Measurements from ENCODE around the gene ADISSP.
A peak's percentile ranks its signal among the peaks of the same experiment; 100 is the strongest.

Gene ADISSP

DNA sequence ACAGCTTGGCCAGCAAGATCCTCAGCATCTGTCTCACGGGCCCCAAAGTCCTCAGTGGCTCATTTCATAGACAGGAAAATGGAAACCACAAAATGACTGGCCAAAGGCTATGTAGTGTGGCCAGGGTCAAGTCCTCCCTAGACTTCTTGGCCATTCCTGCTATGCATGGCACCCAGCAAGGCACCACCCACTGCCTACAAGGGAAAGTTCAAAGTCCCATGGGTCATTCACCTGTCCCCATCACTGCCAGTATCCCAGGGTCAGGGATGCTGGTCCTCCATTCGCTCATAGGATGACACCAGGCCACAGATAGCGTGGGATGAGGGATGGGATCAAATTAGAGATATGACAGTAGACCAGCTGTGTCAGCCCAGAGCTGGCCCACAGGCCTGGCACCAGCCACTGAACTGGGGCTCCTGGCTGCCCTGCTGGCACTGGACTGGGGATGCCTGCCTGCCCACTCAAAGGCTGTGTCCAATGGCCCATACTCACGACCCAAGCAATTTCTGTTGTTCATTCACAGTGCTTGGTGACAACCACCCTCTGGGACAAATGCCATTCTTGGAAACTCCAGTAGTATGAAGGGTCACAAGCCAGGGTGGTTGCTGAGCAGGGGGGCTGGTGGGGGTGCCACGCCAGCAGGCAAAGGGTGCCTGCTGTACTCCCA is 11.6 kb downstream of the ADISSP start:
- DNase-seq (ENCODE audit: low read depth in 4 of 4, low spot score in 1 of 4): no peak

DNA sequence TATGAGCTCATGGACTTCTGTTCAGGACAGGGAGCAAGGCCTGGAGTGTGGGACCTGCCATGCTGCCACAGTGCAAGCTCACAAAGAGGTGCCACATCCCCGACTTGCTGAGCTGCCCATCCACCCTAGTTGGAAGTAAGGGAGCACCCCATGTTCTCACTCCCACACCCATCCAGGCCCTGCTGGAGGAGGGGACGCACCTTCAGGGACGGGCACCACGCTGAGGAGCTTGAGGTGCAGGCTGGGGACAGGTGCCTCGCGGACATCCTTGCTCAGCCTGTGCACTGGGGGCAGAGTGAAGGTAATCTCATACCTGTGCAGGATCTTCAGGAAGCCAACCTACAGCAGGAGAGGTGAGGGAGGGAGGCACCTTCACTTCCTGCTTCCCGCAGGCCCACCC is 12.3 kb downstream of the ADISSP start:
- DNase-seq (ENCODE audit: low read depth in 4 of 4, low spot score in 1 of 4): no peak

DNA sequence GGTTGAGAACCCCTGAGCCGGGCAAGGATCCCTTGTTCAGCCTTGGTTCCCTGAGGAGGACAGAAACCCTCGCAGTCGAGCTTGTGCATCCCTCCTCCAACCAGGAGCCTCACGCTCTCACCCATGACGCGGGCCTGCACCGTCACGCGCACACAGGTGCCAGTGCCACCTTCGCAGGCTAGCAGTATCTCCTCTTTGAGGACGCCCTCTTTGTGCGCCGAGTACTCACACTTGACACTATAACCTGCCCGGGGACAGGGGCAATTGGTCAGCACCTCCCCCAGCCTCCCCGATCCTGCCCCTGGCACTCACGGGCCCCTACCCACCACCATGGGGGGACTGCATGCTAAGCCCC is 13.3 kb downstream of the ADISSP start:
- no peak for DNase-seq (ENCODE audit: low read depth in 4 of 4, low spot score in 1 of 4)

DNA sequence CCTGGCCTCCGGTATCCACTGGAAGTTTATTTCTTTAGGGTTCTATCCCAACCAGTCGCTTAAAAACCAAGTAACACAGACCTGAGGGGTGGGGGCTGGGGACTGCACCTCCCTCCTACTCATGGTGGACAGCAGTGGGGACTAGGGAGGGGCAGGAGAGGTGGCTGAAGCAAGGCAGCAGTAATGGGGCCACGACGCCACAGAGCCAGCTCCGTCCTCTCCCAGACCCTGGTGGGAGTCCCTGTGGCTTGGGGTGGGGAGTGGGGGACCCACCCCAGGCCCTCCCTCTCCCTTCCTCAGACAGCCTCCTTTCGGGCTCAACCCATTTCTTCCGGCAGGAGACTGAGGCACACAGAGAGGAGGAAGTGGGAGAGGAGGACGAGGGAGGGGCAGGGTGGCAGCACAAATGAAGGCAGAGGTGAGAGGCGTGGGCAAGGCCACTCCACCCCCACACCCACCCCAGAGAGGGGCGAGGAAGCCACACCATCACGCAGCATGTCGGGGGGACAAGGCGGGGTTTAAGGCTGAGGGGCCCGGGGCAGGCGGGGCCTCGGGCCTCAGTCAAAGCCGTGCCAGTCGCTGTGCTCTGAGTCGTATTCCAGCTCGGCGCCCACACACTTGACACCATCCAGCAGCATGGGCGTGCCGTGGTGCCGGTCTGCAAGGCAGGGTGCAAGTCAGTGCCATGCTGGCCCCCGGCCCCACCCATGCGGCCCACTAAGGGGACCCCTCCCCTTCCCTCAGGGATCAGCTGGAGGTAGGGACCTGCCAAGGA is 13.9 kb downstream of the ADISSP start:
- no peak for DNase-seq (ENCODE audit: low read depth in 4 of 4, low spot score in 1 of 4)

DNA sequence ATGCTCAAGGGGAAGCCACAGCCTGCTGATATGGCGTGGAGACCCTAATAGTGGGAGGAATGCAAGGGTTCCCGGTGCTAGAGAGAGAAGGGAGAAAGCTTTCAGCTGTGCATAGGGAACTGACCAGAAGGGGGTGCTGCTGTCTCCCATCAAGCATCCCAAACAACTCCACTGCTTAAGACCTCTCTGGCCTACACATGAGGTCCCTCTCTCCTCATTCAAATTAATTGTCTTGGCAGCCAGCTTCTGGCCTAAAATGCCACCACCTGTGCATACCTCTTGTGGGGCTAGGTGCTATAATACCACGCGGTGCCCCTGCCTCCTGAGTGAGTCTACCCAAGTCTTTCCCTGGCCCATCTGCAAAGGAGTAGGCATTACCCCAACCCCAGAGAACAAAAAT is 14.5 kb downstream of the ADISSP start:
- peak in 1 of 4 experiments; percentile 44 for DNase-seq (ENCODE audit: low read depth in 4 of 4, low spot score in 1 of 4)

DNA sequence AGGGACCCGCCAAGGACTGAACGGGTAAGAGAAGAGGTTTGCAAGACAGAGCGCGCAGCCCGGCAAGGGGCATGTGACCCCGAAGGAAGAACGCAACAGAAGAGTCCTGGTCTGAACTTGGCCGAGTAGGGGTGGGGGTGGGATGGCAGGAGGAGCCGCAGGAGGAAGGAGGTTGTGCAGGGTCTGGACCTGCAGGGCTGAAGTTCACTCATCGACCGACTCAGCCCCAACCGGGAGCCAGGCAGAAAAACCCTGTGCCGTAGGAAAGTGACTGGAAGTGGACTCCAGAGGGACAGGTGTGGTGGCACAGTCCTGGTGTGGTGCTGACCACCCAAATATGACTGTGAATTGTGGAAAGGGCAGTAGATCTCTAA is 15.2 kb downstream of the ADISSP start:
- DNase-seq (ENCODE audit: low read depth in 4 of 4, low spot score in 1 of 4): no peak

DNA sequence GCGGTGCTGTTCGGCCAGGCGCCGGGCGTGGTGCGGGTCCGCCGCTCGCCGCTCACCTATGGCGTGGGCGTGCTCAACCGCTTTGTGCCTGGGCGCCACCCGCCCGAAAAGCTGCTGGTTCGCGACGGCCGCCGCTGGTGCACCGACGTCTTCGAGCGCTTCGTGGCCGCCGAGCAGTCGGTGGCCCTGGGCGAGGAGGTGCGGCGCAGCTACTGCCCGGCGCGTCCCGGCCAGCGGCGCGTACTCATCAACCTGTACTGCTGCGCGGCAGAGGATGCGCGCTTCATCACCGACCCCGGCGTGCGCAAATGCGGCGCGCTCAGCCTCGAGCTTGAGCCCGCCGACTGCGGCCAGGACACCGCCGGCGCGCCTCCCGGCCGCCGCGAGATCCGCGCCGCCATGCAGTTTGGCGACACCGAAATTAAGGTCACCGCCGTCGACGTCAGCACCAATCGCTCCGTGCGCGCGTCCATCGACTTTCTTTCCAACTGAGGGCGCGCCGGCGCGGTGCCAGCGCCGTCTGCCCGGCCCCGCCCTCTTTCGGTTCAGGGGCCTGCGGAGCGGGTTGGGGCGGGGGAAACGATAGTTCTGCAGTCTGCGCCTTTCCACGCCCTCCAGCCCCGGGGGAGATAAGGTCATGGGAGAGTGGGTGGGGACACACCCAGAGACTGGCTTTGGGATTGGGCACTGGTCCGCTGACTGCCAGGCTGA is 15.7 kb downstream of the ADISSP start:
- DNase-seq (ENCODE audit: low read depth in 4 of 4, low spot score in 1 of 4): peak in 1 of 4 experiments; percentile 47

DNA sequence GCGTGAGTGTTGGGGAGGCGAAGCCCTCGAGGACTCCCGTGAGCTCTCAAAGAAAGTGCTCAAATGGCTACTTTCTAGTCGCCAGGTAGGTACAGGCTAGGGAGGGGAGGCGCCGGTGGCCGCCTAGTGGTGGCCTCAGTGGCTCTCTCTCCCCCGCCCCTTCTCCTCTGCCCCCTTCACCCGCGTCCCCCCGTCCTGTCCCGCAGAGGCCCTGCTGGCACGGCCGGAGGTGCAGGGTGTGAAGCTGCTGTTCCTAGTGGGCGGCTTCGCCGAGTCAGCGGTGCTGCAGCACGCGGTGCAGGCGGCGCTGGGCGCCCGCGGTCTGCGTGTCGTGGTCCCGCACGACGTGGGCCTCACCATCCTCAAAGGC is 16.3 kb downstream of the ADISSP start:
- DNase-seq (ENCODE audit: low read depth in 4 of 4, low spot score in 1 of 4): no peak

DNA sequence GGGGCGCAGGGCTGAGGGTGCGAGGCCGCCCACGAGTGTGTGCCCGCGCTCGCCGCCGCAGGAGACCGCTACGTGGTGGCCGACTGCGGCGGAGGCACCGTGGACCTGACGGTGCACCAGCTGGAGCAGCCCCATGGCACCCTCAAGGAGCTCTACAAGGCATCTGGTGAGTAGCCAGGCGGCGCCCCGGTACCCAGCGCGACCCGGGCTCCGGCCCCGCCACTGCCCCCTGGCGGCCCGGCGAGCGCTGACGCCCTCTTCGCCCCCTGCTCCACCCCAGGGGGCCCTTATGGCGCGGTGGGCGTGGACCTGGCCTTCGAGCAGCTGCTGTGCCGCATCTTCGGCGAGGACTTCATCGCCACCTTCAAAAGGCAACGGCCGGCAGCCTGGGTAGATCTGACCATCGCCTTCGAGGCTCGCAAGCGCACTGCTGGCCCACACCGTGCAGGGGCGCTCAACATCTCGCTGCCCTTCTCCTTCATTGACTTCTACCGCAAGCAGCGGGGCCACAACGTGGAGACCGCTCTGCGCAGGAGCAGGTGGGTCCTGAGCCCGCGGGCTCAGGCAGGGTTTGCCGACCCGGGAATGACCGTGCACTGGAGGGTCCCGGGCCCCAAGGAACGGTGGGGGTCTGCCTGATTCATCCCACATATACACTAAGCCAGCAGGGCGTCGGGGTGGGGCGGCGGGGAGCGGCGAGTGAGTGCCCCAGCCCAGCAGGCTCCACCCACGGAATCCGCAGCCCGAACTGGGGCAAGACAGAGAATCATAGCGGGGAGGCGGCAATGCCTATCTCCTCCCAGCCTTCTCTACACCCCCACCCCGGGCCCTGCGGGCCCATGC is 17.6 kb downstream of the ADISSP start:
- no peak for DNase-seq (ENCODE audit: low read depth in 4 of 4, low spot score in 1 of 4)

DNA sequence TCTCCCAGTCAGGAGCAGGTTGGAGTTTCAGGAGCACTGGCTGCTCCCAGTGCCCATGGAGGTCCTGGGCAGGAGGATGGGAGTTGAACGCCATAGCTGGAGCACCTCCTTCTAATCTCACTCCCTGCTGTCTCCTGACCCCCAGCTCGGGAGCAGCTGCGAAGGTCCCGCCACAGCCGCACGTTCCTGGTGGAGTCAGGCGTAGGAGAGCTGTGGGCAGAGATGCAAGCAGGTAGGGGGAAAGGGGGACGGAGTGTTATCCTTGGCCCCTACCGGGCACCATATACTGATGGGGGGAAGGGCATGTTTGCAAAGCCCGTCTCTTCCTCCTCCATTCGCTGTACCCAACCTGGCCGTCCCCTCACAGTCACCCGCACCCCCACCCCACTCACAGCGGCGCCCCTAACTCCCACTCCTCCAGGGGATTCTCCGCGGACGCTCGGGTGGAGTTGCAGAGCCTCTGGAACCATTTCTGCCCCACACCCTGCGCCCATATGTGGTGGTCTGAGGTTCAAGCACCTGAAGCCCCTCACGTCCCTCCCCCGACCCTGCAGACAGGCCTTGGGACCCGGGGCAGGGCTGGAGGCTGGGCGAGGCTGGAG is 18.4 kb downstream of the ADISSP start:
- no peak for DNase-seq (ENCODE audit: low read depth in 4 of 4, low spot score in 1 of 4)

DNA sequence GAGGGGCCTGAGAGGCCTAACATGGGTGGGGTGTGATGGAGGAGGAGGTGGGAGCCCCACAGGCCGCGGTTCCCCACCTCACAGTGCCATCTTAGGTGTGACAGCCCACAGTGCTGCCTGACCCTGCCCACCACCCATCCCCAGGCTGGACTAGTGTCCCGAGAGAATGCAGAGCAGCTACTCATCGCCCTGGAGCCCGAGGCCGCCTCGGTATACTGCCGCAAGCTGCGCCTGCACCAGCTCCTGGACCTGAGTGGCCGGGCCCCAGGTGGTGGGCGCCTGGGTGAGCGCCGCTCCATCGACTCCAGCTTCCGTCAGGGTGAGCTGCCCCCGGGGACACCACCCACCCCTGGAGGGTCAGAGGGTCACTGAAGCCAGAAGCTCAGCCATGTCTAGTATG is 19.5 kb downstream of the ADISSP start:
- no peak for DNase-seq (ENCODE audit: low read depth in 4 of 4, low spot score in 1 of 4)

DNA sequence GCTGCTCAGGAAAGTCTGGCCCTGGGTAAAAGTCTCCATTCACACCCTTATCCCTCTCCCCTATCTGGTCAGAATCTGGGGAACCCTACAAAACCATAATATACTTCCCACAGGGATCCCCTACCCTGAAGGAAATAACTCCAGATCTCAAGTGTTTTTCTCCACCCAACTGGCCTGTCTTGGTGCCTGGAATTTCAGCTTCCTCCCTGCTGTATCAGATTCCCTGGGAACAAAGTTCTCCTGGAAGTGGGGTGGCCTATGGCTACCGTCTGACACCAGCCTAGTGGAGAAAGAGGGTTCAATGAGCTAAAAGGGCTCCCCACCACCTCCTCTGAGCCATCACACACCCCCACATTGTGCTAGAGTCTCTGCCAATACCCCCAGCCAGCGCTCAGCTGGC is 20.1 kb downstream of the ADISSP start:
- DNase-seq (ENCODE audit: low read depth in 4 of 4, low spot score in 1 of 4): no peak

DNA sequence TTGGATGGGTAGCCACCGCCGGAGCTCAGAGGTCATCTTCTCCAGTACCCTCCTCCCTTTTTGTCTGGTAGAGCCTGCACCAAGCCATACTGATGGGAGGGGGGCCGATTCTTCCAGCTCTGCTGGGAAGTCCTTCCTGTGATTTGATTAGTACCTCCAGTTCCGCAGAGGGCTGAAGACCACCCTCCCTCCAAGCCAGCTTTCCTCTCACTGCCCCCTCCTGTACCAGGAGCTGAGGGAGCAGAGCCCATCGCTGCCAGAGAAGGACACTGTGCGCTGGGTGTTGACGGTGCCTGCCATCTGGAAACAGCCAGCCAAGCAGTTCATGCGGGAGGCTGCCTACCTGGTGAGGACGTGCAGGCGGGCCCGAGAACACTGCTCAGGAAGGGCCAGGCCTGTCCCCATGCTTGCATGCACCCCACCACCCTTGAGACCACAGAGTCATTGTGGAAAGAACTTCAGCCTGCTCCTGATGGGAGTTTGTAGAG is 21.8 kb downstream of the ADISSP start:
- no peak for DNase-seq (ENCODE audit: low read depth in 4 of 4, low spot score in 1 of 4)

DNA sequence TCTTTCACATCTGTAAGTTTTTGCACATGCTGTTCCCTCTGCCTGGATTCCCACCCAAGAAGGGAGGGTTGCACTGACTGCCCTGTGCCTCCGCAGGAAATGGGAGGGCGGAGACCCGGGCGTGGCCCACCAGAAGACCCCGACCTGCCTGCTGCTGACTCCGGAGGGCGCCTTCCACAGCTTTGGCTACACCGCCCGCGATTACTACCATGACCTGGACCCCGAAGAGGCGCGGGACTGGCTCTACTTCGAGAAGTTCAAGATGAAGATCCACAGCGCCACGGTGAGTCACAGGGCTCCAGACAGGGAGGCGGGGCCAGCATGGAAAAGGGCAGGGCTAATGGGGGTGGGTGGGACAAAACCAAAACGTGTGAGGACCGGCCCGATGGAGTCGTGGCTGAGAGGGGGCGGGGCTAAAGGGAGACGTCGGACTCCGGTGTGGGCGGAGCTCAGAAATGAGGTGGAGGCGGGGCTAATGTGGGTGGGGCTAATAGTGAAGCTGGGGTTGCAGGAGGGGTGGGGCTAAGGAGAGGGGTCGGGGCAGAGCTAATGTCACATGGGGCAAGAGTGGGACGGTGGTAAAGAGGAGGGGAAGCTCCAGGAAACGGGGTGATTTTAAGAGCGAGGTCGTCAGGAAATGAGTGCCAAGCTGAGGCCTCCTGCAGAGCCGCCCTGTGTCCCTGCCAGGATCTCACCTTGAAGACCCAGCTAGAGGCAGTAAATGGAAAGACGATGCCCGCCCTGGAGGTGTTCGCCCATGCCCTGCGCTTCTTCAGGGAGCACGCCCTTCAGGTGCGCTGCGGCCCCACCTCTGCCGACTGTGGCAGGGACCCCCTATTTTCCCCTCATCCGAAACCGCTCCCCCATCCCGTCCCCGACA is 22.5 kb downstream of the ADISSP start:
- DNase-seq (ENCODE audit: low read depth in 4 of 4, low spot score in 1 of 4): peak; percentile 48 to 68 (median 55)

DNA sequence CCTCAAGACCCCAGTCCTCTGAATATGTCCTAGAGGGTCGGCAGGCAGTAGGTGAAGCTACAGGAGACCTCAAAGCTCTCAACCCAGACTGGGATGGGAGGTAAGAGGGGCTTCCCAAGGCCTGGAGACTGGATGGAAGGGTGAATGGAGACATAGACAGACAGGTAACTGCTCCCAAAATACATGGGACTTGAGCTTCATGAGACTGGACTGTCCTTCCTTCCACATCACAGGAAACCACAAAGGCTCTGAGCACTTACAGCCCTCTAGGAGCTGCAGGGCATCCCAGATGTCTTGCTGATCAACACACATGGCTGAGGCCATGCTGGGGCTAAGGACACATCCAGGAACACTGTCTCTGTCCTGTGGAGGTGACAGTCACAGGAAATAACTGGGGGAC is 23.5 kb downstream of the ADISSP start:
- DNase-seq (ENCODE audit: low read depth in 4 of 4, low spot score in 1 of 4): no peak

DNA sequence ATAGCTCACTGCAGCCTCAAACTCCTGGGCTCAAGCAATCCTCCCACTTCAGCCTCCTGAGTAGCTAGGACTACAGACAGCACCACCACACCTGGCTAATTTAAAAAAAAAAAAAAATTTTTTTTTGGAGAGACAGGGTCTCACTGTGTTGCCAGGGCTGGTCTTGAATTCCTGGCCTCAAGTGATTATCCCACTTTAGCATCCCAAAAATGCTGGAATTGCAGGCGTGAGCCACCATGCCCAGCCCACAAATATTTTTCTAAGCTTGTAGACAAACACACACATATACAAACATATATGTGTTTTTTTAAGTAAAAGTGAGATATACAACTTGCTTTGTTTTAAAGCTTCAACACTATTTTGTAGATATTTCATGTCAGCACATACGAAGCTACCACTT is 24.3 kb downstream of the ADISSP start:
- DNase-seq (ENCODE audit: low read depth in 4 of 4, low spot score in 1 of 4): no peak

DNA sequence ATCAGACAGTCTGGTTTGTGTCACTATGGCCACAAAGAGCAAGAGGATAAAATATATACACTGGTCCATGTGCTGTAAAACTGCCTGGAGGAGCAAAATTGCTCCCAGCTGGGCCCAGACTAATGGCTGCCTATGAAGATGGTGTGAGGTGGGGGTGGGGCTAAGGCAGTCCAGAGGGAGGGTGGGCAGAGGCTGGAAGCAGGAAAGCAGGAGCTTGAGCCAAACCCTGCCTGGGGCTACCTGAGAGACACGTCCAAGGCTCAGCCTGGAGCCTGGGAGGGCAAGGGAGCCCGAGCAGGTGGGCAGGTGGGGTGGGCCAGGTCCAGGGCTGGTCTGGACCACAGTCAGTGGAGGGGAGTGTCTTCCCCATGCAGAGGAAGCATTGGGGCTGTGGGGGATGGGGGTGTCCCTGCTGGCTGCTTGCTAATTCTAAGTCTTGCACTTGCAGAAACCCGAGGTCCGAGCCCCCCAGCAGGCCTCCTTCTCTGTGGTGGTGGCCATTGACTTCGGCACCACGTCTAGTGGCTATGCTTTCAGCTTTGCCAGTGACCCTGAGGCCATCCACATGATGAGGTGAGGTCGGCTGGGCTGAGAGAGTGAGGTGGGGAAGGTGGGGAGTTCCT is 25.6 kb downstream of the ADISSP start:
- DNase-seq (ENCODE audit: low read depth in 4 of 4, low spot score in 1 of 4): no peak

DNA sequence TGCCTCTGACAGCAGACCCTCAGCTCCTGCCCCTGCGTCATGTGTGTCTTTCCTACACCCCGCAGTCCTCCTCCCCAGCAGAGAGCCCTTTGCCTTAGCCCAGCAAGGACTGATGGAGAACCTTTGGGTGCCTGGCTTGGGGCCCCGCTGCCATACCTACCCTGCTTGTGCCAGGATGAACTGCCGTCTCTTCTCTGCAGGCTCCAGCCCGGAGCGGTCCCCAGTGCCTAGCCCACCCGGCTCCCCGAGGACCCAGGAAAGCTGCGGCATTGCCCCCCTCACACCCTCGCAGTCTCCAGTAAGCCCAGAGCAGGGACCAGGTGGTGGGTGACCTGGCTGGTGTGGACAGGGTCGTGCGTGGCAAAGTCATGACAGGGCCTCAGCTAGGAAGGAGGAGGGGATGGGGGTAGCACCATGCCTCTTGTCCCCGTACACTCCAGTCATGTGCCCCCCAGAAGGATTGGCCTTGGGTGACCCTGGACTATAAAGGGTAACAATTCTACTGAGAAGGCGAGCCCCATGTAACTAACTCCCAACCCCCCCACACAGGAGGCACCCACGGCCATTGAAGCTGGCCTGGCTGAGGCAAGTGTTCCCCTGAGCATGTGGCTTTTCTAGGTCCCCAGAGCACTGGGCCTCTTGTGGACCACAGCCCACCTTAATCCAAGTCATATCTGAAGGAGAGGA is 26.8 kb downstream of the ADISSP start:
- no peak for DNase-seq (ENCODE audit: low read depth in 4 of 4, low spot score in 1 of 4)

DNA sequence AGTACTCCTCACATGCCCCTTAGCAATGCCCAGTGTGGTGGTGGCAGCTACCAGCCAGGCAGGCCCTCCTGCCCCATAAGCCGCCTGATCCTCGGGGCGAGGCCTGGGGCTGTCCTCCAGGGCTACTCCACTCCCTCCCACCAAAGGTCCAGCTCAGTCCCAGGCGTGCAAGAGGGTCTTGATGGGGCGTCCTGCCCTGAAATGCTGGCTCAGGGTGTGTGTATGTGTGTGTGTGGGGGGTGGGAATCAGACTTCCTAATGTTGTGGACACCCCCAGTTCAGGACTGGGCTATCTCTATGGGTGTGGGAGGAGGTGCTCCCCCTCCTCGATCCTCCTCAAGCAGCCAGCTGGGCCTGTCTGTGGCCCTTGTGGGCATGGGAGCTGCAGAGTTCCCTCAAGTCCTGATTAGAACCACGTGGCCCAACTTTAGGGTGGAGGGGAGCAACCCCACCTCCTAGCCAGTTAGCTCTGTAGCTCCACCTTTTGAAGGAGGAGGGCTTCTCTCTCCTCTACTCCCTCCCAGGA is 27.6 kb downstream of the ADISSP start:
- DNase-seq (ENCODE audit: low read depth in 4 of 4, low spot score in 1 of 4): no peak

Data from stimulated activated CD4-positive, alpha-beta T cell treated with anti-CD3 and anti-CD28 coated beads, Interleukin-1b, Interleukin-23, amount 100 ng/mL, for 24 hours (primary cell).